WTC11 (cell line): ENCODE data around the gene AGR3.

Experiments
- ELF4 ChIP-seq: sonication (generic); formaldehyde crosslinking; IDR thresholded peaks from 2 replicates; pipeline ENCODE4 v1.8.1; 2022; ENCODE audit warnings: low read depth, mild to moderate bottlenecking, moderate library complexity, missing genetic modification reagents
- EMX1 ChIP-seq: fragments of 250-450 bp; sonication (Bioruptor Pico); IDR thresholded peaks from 2 replicates; pipeline ENCODE4 v1.8.0; 2021; ENCODE audit warnings: mild to moderate bottlenecking
- FOXJ3 ChIP-seq: sonication (generic); formaldehyde crosslinking; IDR thresholded peaks from 2 replicates; pipeline ENCODE4 v1.9.0; 2021; ENCODE audit warnings: missing genetic modification reagents, mild to moderate bottlenecking, borderline replicate concordance
- FOXK1 ChIP-seq: sonication (generic); formaldehyde crosslinking; IDR thresholded peaks from 2 replicates; pipeline ENCODE4 v1.8.0; 2022; ENCODE audit warnings: mild to moderate bottlenecking, moderate library complexity, missing genetic modification reagents
- MLX ChIP-seq: sonication (generic); formaldehyde crosslinking; IDR thresholded peaks from 2 replicates; pipeline ENCODE4 v1.8.1; 2023; ENCODE audit warnings: mild to moderate bottlenecking, missing genetic modification reagents, moderate library complexity
- NR2C2 ChIP-seq: sonication (generic); formaldehyde crosslinking; IDR thresholded peaks from 2 replicates; pipeline ENCODE4 v1.8.0; 2022; ENCODE audit warnings: mild to moderate bottlenecking, missing genetic modification reagents
- PREB ChIP-seq: sonication (generic); formaldehyde crosslinking; IDR thresholded peaks from 2 replicates; pipeline ENCODE4 v1.8.1; 2022; ENCODE audit warnings: mild to moderate bottlenecking, missing genetic modification reagents, moderate library complexity, borderline replicate concordance
- SP1 ChIP-seq: sonication (generic); formaldehyde crosslinking; conservative IDR thresholded peaks from 2 replicates; pipeline ENCODE4 v1.8.1; 2022; ENCODE audit warnings: missing genetic modification reagents
- TCF7 ChIP-seq: sonication (generic); formaldehyde crosslinking; IDR thresholded peaks from 2 replicates; pipeline ENCODE4 v1.8.0; 2022; ENCODE audit warnings: mild to moderate bottlenecking, low read depth, missing genetic modification reagents, moderate library complexity
- TP53 ChIP-seq: sonication (generic); formaldehyde crosslinking; IDR thresholded peaks from 2 replicates; pipeline ENCODE4 v1.8.1; 2023; ENCODE audit warnings: mild to moderate bottlenecking, missing genetic modification reagents
- ZNF232 ChIP-seq: sonication (generic); formaldehyde crosslinking; IDR thresholded peaks from 2 replicates; pipeline ENCODE4 v1.8.0; 2022; ENCODE audit warnings: mild to moderate bottlenecking, missing genetic modification reagents
- ZNF425 ChIP-seq: fragments of 250-450 bp; sonication (Bioruptor Pico); conservative IDR thresholded peaks from 2 replicates; pipeline ENCODE4 v1.9.0; 2021; ENCODE audit warnings: mild to moderate bottlenecking
- TF ChIP-seq, protein P1 (sequence below): fragments of 200-600 bp; IDR thresholded peaks from 2 replicates; pipeline ENCODE4 v1.8.0; 2022; ENCODE audit warnings: antibody characterized with exemption
- TF ChIP-seq, protein P2 (sequence below): sonication (generic); formaldehyde crosslinking; IDR thresholded peaks from 2 replicates; pipeline ENCODE4 v1.8.1; 2022; ENCODE audit warnings: missing genetic modification reagents, borderline replicate concordance

- no peak for TF ChIP-seq ZNF232 (CRISPR knock-in tag)
- TF ChIP-seq, protein P1, sequence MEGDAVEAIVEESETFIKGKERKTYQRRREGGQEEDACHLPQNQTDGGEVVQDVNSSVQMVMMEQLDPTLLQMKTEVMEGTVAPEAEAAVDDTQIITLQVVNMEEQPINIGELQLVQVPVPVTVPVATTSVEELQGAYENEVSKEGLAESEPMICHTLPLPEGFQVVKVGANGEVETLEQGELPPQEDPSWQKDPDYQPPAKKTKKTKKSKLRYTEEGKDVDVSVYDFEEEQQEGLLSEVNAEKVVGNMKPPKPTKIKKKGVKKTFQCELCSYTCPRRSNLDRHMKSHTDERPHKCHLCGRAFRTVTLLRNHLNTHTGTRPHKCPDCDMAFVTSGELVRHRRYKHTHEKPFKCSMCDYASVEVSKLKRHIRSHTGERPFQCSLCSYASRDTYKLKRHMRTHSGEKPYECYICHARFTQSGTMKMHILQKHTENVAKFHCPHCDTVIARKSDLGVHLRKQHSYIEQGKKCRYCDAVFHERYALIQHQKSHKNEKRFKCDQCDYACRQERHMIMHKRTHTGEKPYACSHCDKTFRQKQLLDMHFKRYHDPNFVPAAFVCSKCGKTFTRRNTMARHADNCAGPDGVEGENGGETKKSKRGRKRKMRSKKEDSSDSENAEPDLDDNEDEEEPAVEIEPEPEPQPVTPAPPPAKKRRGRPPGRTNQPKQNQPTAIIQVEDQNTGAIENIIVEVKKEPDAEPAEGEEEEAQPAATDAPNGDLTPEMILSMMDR, result no peak
- TF ChIP-seq EMX1 (CRISPR knock-in tag), result no peak
- TF ChIP-seq TCF7 (CRISPR knock-in tag), result no peak
- no peak for TF ChIP-seq ELF4 (CRISPR knock-in tag)
- TF ChIP-seq TP53, result no peak
- no peak for TF ChIP-seq FOXJ3
- TF ChIP-seq NR2C2 (CRISPR knock-in tag), result no peak
- no peak for TF ChIP-seq ZNF425 (CRISPR knock-in tag)
- no peak for TF ChIP-seq SP1
- no peak for TF ChIP-seq PREB (CRISPR knock-in tag)
- TF ChIP-seq MLX (CRISPR knock-in tag), result no peak
- no peak for TF ChIP-seq FOXK1
- TF ChIP-seq, protein P2, sequence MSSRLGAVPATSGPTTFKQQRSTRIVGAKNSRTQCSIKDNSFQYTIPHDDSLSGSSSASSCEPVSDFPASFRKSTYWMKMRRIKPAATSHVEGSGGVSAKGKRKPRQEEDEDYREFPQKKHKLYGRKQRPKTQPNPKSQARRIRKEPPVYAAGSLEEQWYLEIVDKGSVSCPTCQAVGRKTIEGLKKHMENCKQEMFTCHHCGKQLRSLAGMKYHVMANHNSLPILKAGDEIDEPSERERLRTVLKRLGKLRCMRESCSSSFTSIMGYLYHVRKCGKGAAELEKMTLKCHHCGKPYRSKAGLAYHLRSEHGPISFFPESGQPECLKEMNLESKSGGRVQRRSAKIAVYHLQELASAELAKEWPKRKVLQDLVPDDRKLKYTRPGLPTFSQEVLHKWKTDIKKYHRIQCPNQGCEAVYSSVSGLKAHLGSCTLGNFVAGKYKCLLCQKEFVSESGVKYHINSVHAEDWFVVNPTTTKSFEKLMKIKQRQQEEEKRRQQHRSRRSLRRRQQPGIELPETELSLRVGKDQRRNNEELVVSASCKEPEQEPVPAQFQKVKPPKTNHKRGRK (CRISPR knock-in tag), result no peak
Measured at GRCh38 chr7:16811551-16811950, 70.2 kb downstream of the AGR3 start.
